ENCODE measurements around the gene ARHGEF18.

Gene ARHGEF18

DNA sequence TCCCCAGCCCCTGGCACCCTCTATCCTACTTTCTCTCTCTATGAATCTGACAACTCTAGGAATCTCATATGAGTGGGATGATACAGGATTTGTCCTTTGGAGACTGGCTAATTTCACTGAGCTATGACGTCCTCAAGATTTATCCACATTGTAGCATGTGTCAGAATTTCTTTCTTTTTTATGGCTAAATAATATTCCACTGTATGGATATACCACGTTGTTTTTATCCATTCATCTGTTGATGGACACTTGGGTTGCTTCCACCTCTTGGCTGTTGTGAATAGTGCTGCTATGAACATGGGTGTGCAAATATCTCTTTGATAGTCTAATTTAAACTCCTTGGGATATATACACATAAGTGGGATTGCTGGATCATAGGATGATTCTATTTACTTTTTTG lies 30.6 kb upstream of the ARHGEF18 start:
- TF ChIP-seq CTCF (conservative IDR thresholded peaks at IDR 0.05): no peak
- H3K27ac ChIP-seq: no peak overlapping the region

GRCh38 chr19:7326105-7326877 lies 22.4 kb upstream of the ARHGEF18 start:
- no peak overlapping the region for H3K27ac ChIP-seq
- TF ChIP-seq CTCF (conservative IDR thresholded peaks at IDR 0.05): 0 out of 2 replicates have a peak, but pooled peaks have one; percentile 20

- TF ChIP-seq CTCF (conservative IDR thresholded peaks at IDR 0.05): no peak
Observed at GRCh38 chr19:7327802-7328201, 20.9 kb upstream of the ARHGEF18 start.

GRCh38 chr19:7328647-7329046 lies 20.1 kb upstream of the ARHGEF18 start:
- H3K27ac ChIP-seq: no peak overlapping the region

More at GRCh38 chr19:7327802-7328201, 20.9 kb upstream of the ARHGEF18 start:
- H3K27ac ChIP-seq: no peak overlapping the region

DNA sequence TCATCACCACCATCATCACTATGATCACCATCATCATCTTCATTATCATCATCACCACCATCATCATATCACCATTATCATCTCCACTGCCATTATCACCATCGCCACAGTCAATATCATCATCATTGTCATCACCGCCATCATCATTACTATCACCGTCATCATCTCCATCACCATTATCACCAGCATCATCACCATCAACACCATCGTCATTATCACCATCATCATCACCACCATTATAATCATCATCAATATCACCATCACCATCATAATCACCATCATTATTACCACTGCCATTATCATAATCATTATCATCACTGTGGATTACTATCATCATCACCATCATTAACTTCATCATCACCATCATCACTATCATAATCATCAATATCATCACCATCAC lies 17.3 kb upstream of the ARHGEF18 start:
- no peak overlapping the region for H3K27ac ChIP-seq
- no peak for TF ChIP-seq CTCF (conservative IDR thresholded peaks at IDR 0.05)

More at GRCh38 chr19:7328647-7329046, 20.1 kb upstream of the ARHGEF18 start:
- TF ChIP-seq CTCF (conservative IDR thresholded peaks at IDR 0.05): no peak

DNA sequence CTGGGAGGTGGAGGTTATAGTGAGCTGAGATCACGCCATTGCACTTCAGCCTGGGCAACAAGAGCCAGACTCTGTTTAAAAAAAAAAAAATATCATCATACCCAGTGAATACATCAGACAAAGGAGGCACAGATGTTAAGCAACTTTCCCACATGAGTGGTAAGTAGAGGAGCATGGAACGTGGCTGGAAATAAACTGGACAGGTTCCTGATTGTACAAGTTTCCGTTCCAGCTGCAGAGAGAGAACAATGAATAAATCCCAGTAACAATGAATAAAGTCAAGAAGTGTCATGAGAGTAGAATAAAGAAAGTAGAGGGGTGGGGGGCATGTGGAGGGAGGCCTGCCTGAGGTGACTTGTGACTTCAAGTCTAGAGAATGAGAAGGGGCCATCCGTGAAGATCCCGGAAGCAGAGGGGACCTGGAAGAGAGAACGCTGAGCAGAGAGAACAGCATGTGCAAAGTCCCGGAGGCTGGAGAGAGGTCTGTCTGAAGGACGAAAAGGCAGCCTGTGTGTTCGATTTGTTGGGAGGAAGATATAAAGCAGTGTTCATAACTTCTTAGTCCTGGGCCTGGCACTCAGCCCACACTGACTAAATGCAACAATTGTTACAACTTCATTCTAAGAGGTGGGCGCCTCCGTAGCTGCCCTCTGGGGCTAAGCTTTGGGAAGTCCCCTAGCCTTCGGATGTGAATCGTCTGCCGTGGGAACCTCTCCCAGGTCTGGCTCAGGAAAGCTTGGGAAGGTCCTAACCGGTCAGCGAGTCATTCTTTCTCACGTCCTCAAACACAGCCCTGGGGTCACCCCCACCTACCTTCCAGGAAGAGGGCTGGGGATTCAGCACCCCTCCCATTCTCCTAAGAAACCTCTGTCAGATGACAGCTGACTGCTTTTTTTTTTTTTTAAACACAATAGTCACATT lies 15.3 kb upstream of the ARHGEF18 start:
- no peak overlapping the region for H3K27ac ChIP-seq
- no peak for TF ChIP-seq CTCF (conservative IDR thresholded peaks at IDR 0.05)

GRCh38 chr19:7336321-7336973 lies 12.3 kb upstream of the ARHGEF18 start:
- no peak for TF ChIP-seq CTCF (conservative IDR thresholded peaks at IDR 0.05)

More at GRCh38 chr19:7336321-7336973, 12.3 kb upstream of the ARHGEF18 start:
- H3K27ac ChIP-seq: no peak overlapping the region
